HuH-7.5 (cell line): ENCODE results near the gene STARD9.

Source experiments
- DNase-seq: peaks from one replicate; pipeline ENCODE4 v3.0.0; 2011; ENCODE audit warnings: low spot score

Gene STARD9

DNA sequence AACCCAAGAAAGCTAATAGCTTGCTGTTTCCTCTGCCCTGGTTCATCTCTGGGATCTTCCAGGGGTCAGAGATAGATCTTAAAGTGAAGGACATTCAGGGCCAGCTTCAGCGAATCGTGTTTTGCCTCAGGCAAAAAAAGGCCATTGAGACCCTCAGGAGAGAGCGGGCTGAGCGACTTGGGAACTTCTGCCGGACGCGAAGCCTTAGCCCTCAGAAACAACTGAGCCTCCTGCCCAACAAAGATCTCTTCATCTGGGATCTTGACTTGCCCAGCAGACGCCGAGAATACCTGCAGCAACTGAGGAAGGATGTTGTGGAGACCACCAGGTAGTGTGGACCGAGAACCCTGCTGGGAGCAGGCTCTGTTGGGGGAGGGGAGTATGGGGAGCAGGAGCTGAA lies 119.0 kb downstream of the STARD9 start:
- no peak for DNase-seq

GRCh38 chr15:42695527-42696071 lies 120.2 kb downstream of the STARD9 start:
- no peak for DNase-seq

DNA sequence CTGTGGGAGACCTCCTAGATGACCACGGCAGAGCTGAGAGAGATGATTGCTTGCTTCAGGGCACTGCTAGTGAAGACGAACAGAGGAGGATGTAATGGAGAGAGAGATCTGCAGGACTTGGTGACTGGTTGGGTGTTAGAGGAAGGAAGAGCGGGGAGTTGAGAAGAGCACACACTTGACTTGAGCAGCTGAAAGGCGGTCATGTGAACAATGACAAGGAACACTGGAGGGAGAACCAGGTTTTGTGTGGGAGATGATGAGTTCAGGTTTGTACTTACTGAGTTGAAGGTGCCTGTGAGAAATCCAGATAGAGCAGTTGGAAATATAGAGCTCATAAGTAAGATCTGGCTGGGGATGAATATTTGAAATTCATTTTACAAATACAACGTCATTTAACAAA lies 121.2 kb downstream of the STARD9 start:
- no peak for DNase-seq

DNA sequence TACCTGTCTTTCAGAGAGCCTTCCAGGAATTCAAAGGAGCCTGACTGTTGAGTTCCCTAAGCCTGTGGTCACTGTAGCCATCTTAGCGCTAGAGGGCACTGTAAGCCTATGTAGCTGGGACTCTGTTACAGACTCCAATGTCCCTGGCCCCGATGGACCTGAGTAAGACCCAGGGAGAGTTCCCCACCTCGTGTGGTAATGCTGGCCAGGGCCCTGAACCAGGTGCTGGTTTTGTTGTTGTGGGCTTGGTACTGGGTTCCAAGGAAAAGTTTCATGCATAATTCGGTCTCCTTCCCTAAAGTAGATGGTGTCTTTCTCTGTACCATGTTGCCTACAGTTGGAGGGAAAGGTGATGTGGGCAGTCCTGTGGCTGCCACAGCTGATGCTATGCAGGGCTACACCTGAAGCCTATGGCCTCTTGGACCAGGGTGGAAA lies 129.1 kb downstream of the STARD9 start:
- DNase-seq = peak; percentile 46

GRCh38 chr15:42705336-42705735 lies 129.9 kb downstream of the STARD9 start:
- DNase-seq = no peak

DNA sequence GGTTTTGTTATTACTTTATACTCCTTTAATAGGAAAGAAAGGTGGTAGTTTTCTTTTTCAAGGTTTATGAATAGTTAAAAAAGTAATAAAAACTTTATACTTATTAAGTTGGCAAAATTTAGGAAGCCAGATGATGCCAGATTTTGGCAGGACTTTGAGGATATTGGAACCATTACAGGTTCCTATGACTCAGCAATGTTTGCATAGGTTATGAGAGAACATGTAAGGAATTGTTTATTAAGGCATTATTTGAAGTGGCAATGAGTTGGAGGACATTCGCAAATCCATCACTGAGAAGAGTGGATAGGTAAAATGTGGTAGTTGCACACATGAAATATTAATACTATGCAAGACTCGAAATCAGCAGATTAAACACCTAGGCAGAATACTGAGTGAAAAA lies 131.7 kb downstream of the STARD9 start:
- no peak for DNase-seq

DNA sequence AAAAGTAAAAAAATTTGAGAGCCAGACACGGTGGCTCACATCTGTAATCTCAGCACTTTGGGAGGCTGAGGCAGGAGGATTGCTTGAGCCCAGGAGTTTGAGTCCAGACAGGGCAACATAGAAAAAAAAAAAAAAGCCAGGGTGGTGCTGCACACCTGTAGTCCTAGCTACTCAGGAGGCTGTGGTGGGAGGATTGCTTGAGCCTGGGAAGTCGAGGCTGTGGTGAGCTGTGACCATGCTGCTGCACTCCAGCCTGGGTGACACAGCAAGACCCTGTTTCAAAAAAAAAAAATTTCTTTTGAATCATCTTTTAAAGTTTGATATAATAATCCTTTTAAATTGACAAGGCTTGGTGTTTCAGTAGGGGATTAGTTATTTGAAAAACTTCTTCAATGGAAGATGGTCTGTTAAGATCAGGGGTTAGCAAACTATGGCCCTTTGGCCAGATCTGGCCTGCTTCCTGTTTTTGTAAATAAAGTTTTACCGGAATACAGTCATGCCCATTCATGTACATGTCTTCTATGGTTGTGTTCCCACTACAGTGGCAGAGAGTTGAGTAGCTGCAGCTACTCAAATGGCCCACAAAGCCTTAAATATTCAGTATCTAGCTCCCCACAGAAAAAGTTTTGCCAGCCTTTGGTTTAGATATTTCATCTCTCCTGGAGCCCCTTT lies 132.6 kb downstream of the STARD9 start:
- DNase-seq = no peak

GRCh38 chr15:42710662-42711061 lies 135.3 kb downstream of the STARD9 start:
- DNase-seq = no peak

DNA sequence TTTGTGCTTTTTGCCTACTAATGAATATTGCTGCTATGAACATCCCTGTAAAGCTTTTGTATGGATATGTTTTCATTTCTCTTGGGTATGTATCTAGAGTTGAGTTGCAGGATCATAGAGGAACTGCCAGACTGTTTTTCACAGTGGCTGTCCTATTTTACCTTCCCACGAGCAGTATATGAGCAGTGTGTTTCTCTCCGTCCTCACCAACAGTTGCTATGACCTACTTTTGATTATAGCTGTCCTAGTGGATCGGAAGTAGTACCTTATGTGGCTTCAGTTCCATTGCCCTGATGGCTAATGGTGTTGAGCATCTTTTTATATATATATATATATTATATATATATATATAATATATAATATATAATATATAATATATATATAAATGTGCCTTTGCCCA lies 136.3 kb downstream of the STARD9 start:
- no peak for DNase-seq

GRCh38 chr15:42712584-42712983 lies 137.2 kb downstream of the STARD9 start:
- no peak for DNase-seq

GRCh38 chr15:42716125-42716524 lies 140.7 kb downstream of the STARD9 start:
- no peak for DNase-seq

GRCh38 chr15:42716626-42717025 lies 141.2 kb downstream of the STARD9 start:
- no peak for DNase-seq

DNA sequence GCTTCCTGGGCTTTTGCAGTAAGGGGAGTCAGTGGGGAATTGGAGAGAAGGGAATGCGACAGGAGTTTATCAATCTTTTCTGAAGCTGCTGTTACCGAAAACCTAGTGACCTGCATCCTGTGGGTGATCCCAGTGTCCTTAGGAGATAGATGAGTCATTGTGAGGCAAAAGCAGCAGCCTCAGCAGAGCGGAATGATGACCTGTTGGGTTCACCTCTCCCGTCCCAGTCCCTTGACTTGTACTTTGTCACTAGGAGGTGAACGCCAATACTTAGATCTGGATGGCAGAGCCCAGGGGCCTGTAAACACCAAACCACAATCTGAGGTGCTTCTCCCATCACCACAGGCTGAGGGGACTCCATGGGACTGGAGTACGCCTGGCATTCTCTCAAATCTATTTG lies 143.6 kb downstream of the STARD9 start:
- no peak for DNase-seq

DNA sequence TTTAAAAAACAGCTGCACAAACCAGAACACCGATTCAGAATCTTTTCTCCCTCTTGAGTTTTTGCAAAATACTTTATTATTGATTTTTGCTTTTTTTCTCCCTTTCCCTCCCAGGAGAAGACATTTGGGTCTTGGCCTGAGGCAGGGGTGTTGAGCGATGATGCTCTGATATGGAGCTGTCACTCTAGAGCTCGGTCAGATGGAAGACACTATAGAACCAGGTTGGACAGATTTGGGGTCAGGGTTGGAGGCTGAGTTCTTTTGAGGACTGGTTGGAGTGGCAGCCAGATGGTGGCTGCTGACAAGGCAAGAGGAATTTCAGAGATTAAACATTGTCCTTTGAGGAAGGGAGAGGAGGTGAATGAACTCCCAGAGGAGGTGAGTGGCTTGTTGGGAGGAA lies 144.7 kb downstream of the STARD9 start:
- no peak for DNase-seq

DNA sequence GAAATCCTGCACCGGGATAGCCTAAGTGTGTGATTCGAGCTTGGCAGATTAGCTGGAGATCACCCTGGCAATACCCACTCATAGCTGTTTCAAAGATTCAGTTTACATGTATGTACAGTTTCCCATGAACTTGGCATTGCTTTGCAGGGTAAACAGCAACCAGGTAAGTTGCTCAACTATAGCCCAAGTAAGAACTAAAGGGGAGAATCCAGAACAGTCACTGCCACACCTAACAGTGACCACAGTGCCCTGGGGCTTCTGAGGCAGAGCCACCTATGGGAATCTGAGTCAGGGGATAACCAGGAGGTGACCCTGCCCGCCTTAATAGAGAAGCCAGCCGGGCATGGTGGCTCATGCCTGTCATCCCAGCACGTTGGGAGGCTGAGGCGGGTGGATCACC lies 145.6 kb downstream of the STARD9 start:
- DNase-seq = no peak

- no peak for DNase-seq
Measured at GRCh38 chr15:42721916-42722315, 146.5 kb downstream of the STARD9 start.

DNA sequence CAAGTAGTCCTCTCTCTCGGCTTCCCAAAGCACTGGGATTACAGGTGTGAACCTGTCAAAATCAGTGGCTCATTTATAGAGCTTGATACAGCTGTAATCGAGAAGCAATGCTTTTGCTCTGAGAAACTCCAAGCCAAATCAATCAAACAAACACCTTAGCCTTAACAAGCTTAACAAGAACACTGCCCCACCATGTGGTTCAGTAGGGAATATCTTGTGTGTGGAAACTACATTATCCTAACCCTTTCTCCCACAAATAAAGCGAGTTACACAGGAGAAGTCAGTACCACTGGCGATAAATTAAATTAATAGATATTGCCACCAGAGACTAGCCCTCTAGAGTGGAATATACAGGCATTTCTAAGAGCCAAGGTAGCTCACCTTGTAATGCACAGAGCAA lies 147.7 kb downstream of the STARD9 start:
- DNase-seq = no peak

- DNase-seq = no peak
Measured at GRCh38 chr15:42724276-42724675, 148.9 kb downstream of the STARD9 start.

DNA sequence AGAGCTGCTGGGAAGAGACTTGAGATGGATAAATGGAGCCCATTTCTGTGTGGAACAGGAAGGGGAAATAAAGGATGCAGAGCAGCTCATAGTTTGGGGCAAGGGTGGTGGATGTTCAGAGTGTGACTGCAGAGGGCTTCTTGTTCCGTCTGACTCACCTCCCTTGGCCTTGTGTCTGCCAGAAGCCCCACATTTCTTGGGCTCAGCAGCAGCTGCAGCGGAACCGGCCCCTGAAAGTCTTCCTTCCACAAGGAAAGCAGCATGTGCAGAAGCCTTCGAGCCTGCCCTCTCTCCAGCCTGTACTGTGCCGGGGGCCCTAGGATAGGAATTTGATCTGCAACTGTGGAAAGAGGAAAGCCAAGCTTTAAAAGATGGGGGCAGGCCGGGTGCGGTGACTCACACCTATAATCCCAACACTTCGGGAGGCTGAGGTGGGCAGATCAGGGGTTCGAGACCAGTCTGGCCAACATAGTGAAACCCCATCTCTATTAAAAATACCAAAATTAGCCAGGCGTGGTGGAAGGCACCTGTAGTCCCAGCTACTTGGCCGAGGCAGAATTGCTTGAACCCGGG lies 150.0 kb downstream of the STARD9 start:
- no peak for DNase-seq

GRCh38 chr15:42726114-42726513 lies 150.7 kb downstream of the STARD9 start:
- no peak for DNase-seq

- DNase-seq = no peak
Measured at GRCh38 chr15:42727750-42728381, 152.5 kb downstream of the STARD9 start.

DNA sequence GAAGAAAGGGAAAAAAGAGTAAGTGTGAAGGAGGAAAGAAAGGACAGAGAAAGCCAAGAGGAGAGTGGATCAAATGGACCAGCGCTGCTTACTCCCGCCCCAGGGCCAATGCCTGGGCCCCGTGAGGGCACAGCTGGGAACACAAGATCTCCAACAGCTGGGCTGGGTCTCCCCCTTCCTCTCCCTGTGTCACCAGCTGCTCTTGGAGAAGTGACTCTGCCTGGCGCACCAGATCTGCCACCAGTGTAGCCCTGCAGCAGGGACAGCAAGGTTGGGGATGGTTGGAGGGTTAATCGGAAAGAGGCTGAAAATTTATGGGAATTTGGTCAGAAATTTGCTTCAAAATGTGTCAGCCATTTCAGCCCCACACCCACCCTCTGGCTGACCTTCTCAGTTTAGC lies 153.2 kb downstream of the STARD9 start:
- no peak for DNase-seq

DNA sequence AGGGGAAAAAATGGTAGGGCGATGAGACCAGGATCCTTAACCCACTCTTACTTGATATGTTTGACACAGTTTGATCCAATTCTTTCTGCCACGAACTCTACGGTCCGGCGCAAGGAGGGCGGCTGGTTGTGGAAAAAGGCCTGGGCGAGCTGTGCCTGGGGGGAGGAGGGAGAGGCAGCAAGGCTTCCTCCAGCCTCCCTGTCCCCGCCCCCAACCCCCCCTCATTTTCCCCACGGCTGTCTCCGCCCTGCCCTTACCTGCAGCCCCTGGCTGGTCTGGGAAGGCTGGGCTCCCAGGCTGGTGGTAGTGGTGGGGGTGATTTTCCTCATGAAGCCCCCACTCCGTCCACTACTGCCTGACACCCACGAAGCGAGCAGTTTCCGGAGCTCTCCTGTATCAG lies 153.6 kb downstream of the STARD9 start:
- no peak for DNase-seq
